ENCODE measurements around the gene FAM168A. TPM values are rescaled to one million over a fixed set of nuclear protein-coding genes. Genes with fewer than 3 reads are reported as not detected.

The FAM168A gene
- total RNA-seq, 4 donors from 2014 or later, result 17.5 to 43.4 (median 23.3) TPM

DNA sequence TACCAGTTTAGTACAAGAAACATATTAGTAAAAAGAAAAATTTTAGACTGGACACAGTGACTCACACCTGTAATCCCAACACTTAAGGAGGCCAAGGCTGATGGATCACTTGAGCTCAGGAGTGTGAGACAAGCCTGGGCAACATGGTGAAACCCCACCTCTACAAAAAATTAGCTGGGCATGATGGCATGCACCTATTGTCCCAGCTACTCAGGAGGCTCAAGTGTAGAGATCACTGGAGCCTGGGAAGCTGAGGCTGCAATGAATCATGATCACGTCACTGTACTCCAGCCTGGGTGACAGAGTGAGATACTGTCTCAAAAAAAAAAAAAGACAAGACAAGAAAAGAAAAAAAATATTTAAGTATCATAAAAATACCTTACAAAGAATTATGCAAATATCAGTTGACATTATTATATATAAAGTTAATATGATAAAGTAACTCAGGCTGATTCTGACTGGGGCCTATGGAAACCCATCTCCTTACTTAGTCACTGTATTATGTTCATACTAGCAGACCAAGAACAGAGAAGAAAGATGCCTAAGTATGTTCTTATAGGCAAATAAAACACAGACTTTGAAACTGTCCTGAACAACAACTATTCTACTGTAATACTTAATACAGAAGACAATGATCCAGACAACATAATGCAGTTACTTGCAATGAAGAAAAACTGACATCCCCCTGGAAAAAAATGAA is 27.3 kb downstream of the FAM168A start:
- DNase-seq, result no peak
- in situ Hi-C loops (cut with MboI; ENCODE audit: low pct_ligation_motif_present in 1 of 4, low pct_unique_long_range_greater_than_20kb in 1 of 4, low sequenced_read_pairs in 3 of 4) (no loop called here), intact Hi-C loops (cut with DNase I; ENCODE audit: low total_unique reads) (no loop called here)
- WGBS, 2 donors (ENCODE audit: low coverage in 1 of 2), result 70 to 73% methylated on average over 1 of the region's 1 CpG
- Histone ChIP-seq H3K27ac (no peak overlapping the region), H3K4me3 (no peak overlapping the region), H3K4me1 (no peaks in the 10 kb centered on the region), H3K36me3 (no peaks in the 10 kb centered on the region), H3K9me3 (no peaks in the 10 kb centered on the region), H3K27me3 (no peaks in the 10 kb centered on the region)
- TF ChIP-seq POLR2AphosphoS5 (IDR thresholded peaks at IDR 0.05), result no peak
- TF ChIP-seq EP300 (IDR thresholded peaks at IDR 0.05; ENCODE audit: low read depth), result no peak
- TF ChIP-seq CTCF (IDR thresholded peaks at IDR 0.05), result no peak
- no peak for TF ChIP-seq POLR2A (IDR thresholded peaks at IDR 0.05)

DNA sequence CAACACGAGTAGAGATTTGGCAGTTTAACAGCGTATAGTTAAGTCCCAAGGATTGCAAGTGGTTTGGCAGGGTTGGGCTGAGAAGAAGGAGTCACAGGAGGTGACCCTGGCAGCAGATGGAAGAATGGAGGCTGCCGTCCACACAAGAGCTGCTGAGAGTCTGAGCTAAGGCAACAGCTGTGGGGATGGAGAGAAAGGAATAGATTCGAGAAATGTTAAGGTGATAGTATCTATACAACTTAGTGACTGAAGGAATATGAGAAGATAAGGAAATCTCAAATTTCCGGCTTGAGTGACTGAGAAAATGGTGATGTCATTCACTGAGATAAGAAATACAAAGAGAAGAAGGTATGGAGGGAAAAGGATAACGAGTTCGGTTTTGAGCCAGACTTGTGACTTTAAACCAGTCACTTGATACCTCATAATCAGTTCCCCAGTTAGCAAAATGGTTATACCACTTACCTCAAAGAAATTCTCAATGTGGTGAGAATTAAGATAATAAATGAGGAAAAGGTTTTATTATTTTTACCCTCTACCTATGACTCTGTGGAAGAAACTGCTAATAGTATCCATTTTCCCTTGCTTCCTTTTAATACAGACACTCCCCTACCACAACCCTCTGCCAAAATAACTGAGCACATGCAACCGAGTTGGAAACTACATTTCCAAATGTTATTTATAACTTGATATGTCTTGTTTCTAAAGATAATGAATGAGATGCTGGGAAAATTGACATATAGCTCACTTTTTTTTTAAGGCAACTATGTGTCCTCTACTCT is 30.7 kb downstream of the FAM168A start:
- in situ Hi-C loops (cut with MboI; ENCODE audit: low pct_ligation_motif_present in 1 of 4, low pct_unique_long_range_greater_than_20kb in 1 of 4, low sequenced_read_pairs in 3 of 4), result no loop called here
- Histone ChIP-seq H3K27me3 (no peaks in the 10 kb centered on the region), H3K4me3 (no peak overlapping the region)

DNA sequence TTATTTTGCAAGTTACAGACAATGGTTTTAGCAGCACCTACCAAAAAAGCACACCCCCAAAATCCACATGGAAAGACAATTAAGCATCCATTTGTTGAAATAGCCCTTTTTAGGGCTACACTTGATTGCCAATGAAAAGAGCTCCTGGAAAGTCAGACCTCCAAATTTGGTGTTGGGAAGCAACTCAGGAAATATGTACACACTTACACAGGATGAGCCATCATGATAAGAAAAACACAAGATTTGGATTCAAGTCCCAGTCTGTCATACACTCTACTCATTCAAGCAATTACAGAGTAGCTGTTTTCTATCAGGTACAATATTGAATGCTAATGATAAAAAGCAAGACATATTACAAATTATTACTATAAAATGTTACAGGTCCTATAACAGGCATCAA is 31.5 kb downstream of the FAM168A start:
- H3K4me1 ChIP-seq, result no peaks in the 10 kb centered on the region
- intact Hi-C loops (cut with DNase I; ENCODE audit: low total_unique reads), result no loop called here
- H3K9me3 ChIP-seq, result no peaks in the 10 kb centered on the region
- DNase-seq, result no peak
- no peaks in the 10 kb centered on the region for H3K36me3 ChIP-seq
- no peaks in the 10 kb centered on the region for H3K27me3 ChIP-seq
- no peak overlapping the region for H3K27ac ChIP-seq
- H3K4me3 ChIP-seq, result no peak overlapping the region
- TF ChIP-seq POLR2A (IDR thresholded peaks at IDR 0.05) (no peak), POLR2AphosphoS5 (IDR thresholded peaks at IDR 0.05) (no peak), EP300 (IDR thresholded peaks at IDR 0.05; ENCODE audit: low read depth) (no peak), CTCF (IDR thresholded peaks at IDR 0.05) (no peak)
- in situ Hi-C loops (cut with MboI; ENCODE audit: low pct_ligation_motif_present in 1 of 4, low pct_unique_long_range_greater_than_20kb in 1 of 4, low sequenced_read_pairs in 3 of 4), result no loop called here

More for the DNA sequence above, 30.7 kb downstream of the FAM168A start:
- intact Hi-C loops (cut with DNase I; ENCODE audit: low total_unique reads), result no loop called here
- TF ChIP-seq EP300 (IDR thresholded peaks at IDR 0.05; ENCODE audit: low read depth), result no peak
- TF ChIP-seq POLR2A (IDR thresholded peaks at IDR 0.05), result no peak
- no peak for TF ChIP-seq CTCF (IDR thresholded peaks at IDR 0.05)
- no peak for TF ChIP-seq POLR2AphosphoS5 (IDR thresholded peaks at IDR 0.05)
- WGBS, 2 donors (ENCODE audit: low coverage in 1 of 2), result 69 to 76% methylated on average over 7 to 8 of the region's 8 CpGs
- H3K4me1 ChIP-seq, result no peaks in the 10 kb centered on the region
- H3K27ac ChIP-seq, result no peak overlapping the region
- H3K9me3 ChIP-seq, result no peaks in the 10 kb centered on the region
- H3K36me3 ChIP-seq, result no peaks in the 10 kb centered on the region
- no peak for DNase-seq

DNA sequence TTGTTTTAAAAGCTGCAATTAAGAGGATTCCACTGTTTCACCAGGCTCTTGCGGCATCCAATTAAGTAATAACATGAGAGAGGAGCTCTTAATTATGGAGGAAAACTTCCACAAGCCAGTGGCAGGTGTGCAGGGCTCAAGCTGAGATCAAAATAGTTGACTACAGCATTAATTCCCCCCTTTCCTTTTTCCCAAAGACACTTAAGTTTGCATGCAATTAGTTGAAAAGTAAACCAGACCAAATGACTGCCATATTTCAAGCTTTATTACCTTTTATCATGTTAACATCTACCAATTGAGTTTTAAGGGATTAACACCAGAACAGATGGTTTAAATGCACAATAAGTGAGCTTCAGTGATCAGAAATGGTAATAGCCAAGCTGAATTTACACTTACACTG is 32.1 kb downstream of the FAM168A start:
- no peaks in the 10 kb centered on the region for H3K4me1 ChIP-seq
- intact Hi-C loops (cut with DNase I; ENCODE audit: low total_unique reads) (no loop called here), in situ Hi-C loops (cut with MboI; ENCODE audit: low pct_ligation_motif_present in 1 of 4, low pct_unique_long_range_greater_than_20kb in 1 of 4, low sequenced_read_pairs in 3 of 4) (no loop called here)
- no peak for TF ChIP-seq POLR2A (IDR thresholded peaks at IDR 0.05)
- no peaks in the 10 kb centered on the region for H3K36me3 ChIP-seq
- H3K9me3 ChIP-seq, result no peaks in the 10 kb centered on the region
- 55 to 91% methylated on average over 1 of the region's 1 CpG for WGBS, 2 donors (ENCODE audit: low coverage in 1 of 2)
- no peak overlapping the region for H3K27ac ChIP-seq
- H3K4me3 ChIP-seq, result no peak overlapping the region
- no peak for DNase-seq
- H3K27me3 ChIP-seq, result no peaks in the 10 kb centered on the region
